Esophagus squamous epithelium (tissue), 4 donors: Measurements from ENCODE around the gene GUCY2D.

Experiments used
- CTCF ChIP-seq, 6 experiments: fragments of 450-650 bp in 4 of 6; fragments of 200-600 bp in 2 of 6; sonication (generic) in 2 of 6; IDR thresholded peaks; one replicate each; pipeline ENCODE4 v1.5.1; 2016 to 2019; ENCODE audit warnings: antibody characterized with exemption in 6 of 6, mild to moderate bottlenecking in 4 of 6, moderate library complexity in 4 of 6
- POLR2A ChIP-seq, 4 donors: fragments of 450-650 bp; IDR thresholded peaks; one replicate each; pipeline ENCODE4 v1.6.1; 2017; ENCODE audit warnings: antibody characterized with exemption in 4 of 4, mild to moderate bottlenecking in 4 of 4, moderate library complexity in 3 of 4

GRCh38 chr17:7959503-7960253 is 42.7 kb upstream of the GUCY2D start:
- no peak for TF ChIP-seq CTCF (IDR thresholded peaks at IDR 0.05)
- TF ChIP-seq POLR2A (IDR thresholded peaks at IDR 0.05) = no peak
